GM21825 (cell line): ENCODE data around the gene AHCYL1.
A peak's percentile ranks its signal among the peaks of the same experiment; 100 is the strongest.
"Not testable (repeated sequence)": the region's sequence is repeated elsewhere in the genome, so short reads cannot be mapped to it uniquely, and the experiment has no call there.

Experiments
- ATAC-seq: cut with Tn5 transposase; IDR thresholded peaks from one replicate; pipeline ENCODE4 v1.9.1; 2021; ENCODE audit warnings: mild to moderate bottlenecking, moderate library complexity; ENCODE audit not compliant: unreplicated experiment

The AHCYL1 gene

DNA sequence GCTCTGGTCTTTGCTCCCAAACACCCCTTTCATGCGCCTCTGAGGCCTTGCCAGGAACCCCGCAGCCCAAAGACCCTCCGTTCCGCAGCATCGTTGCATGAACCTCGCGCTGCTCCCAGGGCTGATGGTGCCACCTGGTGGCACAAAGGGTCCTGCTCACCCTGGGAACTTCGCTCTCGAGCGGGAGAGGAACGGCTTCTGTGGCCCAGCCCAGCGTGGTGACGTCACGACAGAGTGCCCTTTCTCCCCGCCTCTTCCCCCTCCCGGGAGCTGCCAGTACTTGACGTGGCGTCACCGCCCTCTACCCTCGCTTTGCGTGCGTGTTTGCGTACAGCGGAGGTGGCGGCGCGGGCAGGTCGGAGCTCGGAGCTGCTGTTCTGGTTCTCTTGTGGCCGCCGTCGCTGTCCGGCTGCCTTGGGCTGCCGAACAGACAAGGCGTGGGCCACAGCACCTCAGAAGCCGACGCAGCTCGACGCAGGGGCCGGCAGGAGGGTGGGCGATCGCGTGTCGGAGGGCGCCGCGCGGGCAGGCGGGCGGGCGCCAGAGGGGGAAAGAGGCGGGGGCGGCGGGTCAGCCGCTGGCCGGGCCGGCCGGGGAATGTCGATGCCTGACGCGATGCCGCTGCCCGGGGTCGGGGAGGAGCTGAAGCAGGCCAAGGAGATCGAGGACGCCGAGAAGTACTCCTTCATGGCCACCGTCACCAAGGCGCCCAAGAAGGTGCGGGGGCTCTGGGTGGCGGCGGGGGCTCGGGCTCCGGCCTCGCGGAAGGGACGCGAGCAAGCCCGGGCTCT is at the start of gene AHCYL1:
TSS of gene AHCYL1 (plus strand) at position 310 of the 791 bp plus-strand sequence. CDS start at position 598, 288 bp downstream.
- peak; percentile 97 for ATAC-seq

DNA sequence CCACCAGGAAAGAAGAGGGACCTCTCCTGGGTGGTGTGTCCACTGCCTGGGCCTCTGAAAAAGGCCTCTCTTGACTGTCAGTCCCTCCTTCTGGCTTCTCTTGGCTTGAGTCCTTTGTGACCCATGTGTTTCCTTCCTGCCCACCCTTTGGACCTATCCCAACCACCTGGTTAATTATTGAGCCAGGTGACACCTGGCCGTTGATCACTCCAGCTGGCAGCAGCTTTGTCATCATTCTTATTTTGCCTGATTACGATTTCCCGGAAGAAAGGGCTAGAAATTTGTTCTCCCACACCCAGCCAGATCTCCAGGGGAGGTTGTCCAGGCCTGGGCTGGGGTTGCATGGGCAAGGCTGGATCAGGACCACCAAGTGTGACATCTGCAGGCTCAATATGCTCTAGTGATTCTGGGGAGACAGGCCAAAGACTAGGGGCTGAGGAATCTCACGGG is 49.1 kb upstream of the AHCYL1 start:
- ATAC-seq = no peak

DNA sequence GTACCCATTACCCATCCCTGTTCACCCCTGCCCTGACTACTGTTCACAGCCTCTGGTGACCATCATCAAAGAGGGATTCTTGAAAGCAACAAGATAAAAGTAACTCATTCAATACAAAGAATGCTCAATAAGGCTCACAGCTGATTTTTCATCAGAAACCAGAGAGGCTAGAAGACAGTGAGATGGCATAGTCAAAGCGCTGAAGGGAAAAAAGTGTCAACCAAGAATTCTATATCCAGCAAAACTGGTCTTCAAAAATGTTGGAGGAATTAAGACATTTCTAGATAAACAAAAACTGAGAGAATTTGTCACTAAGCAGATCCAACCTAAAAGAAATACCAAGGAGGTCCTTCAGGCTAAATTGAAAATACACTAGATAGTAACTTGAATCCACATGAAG is 46.8 kb upstream of the AHCYL1 start:
- no peak for ATAC-seq

DNA sequence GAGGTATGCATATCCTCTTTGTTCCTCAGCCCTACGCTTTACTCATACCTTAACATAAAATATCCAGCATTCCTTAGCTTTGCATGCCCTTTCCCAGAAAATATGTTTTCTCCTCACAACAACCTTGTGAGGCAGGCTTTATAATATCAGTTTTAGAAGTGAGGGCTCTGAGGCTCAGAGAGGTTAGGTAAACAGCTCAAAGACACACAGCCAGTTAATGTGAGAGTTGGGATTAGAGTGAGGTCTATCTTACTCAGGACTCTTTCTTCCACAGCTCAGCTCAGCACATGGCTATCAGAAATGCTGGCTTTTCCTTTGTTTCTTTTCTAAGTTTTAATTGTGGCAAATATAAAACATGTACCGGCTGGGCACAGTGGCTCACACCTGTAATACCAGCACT is 46.0 kb upstream of the AHCYL1 start:
- ATAC-seq = no peak

DNA sequence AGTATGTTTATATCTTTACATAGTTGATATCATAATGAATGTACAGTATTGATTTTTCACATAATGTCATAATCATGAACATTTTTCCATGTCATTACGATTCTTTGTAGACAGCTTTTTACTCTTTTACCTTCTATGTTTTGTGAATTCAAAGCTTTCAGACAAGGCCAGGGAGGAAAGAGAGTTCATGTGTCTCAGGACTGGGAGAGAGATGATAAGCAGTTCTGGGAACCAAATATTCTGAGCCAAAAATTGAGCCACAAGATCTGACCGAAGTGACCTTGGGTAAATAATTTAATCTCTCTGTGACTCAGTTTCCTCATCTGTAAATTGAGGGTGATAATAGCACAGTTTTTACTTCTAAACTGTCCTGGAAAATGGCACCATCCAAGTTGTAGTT is 42.1 kb upstream of the AHCYL1 start:
- ATAC-seq = no peak

DNA sequence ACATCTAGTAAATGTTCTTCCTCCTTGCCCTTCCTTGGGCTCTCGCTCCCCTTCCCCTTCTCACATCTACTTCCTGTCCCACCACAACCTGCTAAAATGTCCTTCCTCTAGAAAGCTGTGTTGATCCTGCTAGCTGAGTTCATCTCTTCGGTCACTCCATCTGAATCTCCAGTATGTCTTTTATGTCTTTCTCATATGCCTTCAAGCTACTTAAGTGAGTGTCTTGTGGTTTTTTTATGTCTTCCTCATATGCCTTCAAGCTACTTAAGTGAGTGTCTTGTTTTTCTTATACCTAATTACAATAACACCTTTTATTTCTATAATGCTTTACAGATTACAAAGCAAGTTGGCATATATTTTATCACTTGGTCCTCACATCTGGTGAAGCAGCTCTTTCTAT is 40.0 kb upstream of the AHCYL1 start:
- no peak for ATAC-seq

DNA sequence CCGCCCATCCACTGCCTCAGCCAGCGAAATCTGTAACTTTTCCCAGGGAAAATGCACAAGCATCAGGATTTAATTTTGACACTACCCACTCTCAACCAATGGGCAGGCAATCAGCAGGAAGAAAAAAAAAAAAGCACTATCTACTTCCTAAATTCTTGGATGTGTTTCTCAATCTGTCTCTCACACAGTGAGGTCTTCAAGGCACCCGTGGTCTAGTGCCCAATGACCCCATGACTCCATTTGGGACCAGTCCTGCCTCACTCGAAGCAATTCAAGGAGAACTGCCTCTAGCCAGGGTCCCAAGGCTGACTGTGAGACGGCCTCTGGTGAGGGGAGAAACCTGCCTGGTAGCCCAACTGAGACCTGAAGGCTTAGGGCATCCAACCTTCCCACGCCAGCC is 38.1 kb upstream of the AHCYL1 start:
- no peak for ATAC-seq

DNA sequence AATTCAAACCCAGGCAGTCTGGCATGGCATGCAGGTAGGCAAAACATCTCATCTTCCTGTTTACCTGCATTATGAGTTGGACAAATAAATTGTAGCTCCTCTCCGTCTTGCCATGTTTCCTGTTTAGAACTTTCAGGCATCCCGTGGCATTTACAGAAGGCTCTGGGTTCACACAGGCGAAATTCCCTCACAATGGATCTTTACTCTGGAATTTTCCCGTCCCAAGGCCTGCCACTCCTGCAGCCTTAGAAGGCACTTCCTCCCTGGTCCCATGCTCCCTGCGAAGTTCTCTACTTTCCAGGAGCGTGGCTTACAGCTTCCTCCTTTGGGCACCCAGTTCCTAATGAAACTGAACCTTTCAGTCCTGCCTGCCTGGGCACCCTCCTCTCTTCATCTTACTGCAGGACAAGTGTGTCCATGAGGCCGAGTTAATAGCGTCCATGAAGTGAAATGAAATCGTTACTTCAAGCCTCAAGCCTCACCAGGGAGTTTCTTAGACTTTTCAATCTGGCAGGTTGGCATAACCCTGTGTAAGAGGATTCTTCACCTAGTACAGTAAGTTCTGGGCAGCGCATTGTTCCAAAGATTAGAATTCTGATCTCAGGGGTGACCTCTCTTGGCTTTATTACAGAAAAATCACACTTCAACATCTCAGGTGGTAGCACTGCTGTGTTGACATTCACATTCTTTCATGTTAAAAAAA is 36.8 kb upstream of the AHCYL1 start:
- ATAC-seq = no peak

DNA sequence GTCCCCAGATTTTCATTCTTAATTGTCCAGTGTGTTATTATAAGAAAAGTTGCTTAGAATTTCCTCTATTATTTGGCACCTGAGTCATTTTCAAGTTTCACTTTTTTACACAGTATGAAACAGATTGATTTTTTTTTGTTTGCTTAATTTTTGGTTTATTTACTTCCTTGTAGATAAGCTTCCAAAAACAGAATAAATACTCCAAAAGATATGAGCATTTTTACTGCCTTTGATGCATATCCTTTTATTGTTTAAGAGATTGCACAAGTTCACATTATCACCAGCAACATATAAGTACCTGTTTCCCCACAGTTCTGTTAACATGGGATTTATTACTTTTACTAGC is 36.3 kb upstream of the AHCYL1 start:
- no peak for ATAC-seq

DNA sequence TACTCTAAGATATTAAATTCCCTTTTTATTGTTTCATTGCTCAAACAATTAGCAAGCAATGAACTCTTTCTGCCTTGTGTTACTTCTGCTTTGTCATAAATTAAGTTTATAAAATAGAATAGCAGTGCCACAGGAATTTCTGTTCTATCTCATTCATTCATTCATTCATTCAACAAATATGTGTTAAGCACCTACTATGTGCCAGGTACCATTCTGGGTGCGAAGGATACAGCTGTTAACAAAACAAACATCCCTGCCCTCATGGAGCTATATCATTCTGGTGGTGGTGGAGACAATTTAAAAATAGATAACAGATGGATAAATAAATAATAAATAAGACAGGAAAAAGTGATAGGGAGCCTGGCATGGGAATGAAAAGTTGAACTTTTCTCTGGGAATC is 34.5 kb upstream of the AHCYL1 start:
- no peak for ATAC-seq

DNA sequence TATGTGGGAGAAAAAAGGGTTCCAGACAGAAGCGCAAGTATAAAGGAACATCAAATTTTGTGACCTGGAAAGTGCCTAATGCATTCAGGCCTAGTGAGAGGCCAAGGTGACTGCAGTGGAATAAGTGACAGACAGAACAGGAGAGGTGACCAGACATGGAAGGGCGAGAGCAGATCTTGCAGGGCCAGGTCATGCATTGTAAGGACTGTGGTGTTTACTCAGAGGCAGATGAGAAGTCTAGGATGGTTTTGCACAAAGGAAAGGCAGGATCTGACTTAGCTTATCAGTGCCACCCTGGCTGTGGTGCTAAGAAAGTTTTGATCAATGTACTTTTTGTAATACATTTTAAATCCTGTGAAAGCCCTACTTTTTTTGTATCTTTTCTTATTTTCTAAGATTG is 34.1 kb upstream of the AHCYL1 start:
- no peak for ATAC-seq

DNA sequence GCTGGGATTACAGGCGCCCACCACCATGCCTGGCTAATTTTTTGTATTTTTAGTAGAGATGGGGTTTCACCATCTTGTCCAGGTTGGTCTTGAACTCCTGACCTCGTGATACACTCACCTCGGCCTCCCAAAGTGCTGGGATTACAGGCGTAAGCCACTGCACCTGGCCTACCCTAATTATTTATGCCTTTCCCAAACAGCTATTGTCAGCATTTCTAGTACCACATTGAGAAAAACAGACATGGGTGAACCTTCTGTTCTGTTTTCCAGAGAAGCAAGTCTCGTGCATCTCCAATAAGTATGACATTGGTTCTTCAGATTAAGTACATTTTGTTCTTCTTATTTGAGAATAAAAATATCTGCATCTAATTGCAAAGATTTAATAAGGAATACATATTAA is 33.1 kb upstream of the AHCYL1 start:
- ATAC-seq = not testable (repeated sequence)

DNA sequence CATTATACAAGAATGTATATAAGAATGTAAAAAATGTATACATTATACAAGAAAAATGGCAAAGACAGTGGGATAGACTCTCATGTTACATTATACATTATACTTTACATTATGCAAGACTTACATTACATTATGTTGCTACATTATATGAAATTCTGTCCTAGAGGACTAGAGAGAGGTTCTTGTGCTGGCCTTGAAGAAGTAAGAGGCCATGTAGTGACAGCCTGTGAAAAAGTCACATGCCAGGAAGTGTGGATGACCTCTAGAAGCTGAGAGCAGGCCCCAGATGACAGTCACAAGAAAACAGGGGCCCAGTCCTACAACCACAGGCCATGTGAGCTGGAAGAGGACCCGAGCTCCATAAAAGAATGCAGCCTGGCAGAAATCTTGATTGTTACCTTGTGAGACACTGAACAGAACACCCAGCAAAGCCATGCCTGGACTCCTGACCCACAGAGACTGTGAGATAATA is 30.5 kb upstream of the AHCYL1 start:
- ATAC-seq = no peak

DNA sequence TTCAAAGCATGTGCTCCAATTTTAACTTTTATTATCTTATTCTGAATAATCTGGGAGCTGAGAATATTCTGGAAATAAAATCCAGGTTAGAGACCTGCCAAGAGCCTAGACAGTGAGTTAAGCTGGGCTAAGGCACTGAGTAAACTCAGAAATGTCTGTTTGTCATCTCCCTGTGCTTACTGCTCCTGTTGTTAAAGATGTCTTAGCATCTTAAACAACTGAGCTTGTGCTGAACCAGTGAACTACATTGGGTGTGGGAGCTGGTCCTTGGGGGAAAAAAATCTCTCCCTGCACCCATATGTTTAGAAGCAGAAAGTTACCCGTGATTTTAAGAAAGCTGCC is 25.0 kb upstream of the AHCYL1 start:
- no peak for ATAC-seq

DNA sequence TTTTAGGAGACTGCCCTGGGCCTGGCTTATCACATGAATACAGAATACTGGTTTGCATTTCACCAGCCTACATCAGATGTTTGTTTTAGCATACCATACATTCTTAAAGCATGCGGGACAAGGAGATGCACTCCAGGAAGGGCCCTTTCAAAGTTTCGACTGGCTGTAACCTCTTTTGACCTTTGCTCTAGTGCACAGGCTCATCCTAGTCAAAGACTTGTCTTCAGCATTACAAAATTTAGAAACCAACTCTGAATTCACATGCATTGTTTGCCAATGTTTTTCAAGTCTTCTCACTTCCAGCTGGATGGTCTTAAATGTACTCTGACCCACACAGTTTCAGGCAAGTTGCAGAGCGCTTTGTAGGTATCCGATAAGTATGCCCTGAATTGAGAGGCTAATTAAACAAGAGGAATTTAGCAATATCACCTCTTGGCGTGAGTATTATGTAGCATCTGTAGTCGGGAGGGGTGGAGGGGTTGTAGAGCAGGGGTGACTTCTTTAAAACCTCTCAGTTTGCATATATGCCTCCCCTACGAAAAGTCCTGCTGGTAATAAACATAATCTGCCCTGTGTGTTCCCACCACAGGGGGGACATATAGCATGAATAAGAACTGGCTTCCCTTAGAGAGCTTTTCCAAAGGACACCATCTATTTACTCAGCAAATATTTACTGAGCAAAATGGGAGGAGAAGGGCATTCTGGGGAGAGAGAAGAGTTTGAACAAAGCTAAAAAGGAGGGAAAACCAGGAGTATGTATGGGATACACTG is 24.4 kb upstream of the AHCYL1 start:
- ATAC-seq = no peak

DNA sequence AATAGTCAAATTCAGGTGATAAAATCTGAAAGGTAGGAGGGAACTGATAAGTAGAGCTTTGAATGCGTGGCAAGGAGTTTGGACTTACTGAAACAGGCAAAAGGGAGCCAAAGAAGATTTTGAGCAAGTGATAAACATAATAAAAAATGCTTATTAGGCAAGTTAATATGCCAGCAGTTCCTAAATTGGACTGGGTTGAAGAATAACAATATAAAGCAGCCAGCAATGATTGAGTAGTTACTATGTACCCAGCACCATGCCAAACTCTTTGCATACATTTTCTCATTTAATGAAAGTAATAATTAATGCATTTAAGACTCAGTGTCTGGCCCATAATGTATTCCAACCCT is 23.8 kb upstream of the AHCYL1 start:
- ATAC-seq = no peak

DNA sequence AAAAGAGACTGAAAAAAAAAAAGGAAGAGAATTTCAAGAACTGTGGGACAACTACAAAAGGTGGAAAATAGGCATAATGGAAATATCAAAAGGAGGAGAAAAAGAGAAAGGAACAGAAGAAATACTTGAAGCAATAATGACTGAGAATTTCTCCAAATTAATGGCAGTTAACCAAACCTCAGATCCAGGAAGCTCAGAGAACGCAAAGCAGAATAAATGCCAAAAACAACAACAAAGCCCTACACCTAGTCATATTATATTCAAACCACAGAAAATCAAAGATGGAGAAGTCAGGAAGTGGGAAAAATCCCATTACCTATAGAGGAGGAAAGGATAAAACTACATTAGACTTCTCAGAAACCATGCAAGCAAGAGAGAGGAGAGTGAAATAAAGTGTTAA is 20.7 kb upstream of the AHCYL1 start:
- ATAC-seq = no peak

DNA sequence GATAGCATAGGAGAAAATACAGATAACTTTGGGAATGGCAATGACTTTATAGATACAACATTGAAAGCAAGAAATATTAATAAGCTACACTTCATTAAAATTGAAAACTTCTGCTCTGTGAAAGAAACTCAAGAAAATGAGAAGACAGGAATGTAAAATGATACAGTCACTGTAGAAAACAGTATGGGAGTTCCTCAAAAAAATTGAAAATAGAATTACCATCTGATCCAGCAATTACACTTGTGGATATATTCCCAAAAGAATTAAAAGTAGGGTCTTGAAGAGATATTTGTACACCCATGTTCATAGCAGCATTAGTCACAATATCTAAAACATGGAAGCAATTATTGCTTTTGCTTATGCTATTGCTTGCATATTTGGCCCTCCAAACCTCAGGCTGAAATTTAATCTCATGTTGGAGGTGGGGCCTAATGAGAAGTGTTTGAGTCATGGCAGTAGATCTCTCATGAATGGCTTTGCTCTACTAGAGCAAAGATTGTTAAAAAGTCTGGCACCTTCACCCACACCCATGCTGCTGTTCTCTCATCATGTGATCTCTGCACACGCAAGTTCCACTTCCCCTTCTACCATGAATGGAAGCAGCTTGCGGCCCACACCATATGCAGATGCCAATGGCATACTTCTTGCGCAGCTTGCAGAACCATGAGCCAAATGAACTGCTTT is 15.3 kb upstream of the AHCYL1 start:
- no peak for ATAC-seq

DNA sequence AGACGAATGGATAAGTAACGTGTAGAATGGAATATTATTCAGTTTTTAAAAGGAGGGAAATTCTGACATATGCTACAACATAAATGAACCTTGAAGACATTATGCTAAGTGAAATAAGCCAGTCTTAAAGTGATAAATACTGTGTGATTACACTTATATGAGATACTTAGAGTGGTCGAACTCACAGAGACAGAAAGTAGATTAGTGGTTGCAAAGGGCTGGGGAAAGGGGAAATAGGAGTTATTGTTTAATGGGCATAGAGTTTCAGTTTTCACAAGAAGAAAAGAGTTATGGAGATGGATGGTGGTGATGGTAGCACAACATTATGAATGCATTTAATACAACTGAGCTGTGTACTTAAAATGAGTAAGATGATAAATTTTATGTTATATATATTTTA is 14.7 kb upstream of the AHCYL1 start:
- ATAC-seq = no peak

DNA sequence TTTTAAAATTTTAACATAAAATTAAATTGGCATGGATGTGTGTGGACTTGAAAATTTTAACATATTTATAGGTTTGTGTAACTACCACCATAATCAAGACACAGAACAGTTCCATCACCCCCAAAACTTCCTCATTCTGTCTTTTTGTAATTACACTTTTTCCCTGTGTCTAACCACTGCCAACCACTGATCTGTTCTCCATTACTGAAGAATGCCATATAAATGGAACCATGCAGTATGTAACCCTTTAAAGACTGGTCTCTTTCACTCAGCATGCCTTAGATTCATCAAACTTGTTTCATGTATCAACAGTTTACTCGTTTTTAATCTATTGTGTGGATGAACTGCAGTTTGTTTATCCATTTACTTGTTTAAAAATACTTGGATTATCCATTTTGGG is 13.0 kb upstream of the AHCYL1 start:
- no peak for ATAC-seq

DNA sequence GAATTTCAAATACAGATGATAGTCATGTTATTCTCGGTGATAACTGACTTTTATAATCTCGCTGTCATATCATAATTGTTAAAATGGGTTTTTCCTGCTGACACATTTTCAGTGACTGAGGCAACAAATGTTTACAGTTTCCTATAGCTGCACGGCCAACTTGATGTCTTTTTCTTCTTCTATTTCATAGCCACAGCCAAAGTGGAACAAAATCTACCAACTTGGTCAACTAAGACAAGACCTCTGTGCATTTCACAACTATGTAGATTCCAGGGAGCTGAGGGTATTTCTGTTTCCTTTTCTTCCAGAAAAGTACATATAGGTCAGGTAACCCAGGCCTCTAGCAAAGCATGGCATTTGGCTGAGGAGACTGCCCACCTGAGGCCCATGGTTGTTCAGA is 10.4 kb upstream of the AHCYL1 start:
- ATAC-seq = no peak
